NCI-H345 treated with DMSO at 0.1 percent for 48 hours (cell line): ENCODE measurements around the gene MRPL43.

ENCODE experiments used
- DNase-seq: peaks from one replicate; lab custom pipeline; 2025; ENCODE audit not compliant: unreplicated experiment; lab: John Stamatoyannopoulos, UW

Gene MRPL43

GRCh38 chr10:101020427-101021075 is 33.3 kb upstream of the MRPL43 start:
- DNase-seq = no peak

- DNase-seq = no peak
Measured at GRCh38 chr10:101019440-101019703, 32.1 kb upstream of the MRPL43 start.

GRCh38 chr10:101018600-101019439 is 31.5 kb upstream of the MRPL43 start:
- no peak for DNase-seq

- no peak for DNase-seq
Measured at GRCh38 chr10:101018118-101018599, 30.9 kb upstream of the MRPL43 start.

GRCh38 chr10:101016814-101017213 is 29.5 kb upstream of the MRPL43 start:
- DNase-seq = no peak

GRCh38 chr10:101015582-101015973 is 28.3 kb upstream of the MRPL43 start:
- DNase-seq = no peak

- DNase-seq = no peak
Measured at GRCh38 chr10:101014966-101015581, 27.8 kb upstream of the MRPL43 start.

- peak; percentile 15 for DNase-seq
Measured at GRCh38 chr10:101014230-101014884, 27.1 kb upstream of the MRPL43 start.

- no peak for DNase-seq
Measured at GRCh38 chr10:101013365-101013825, 26.1 kb upstream of the MRPL43 start.

GRCh38 chr10:101012525-101013364 is 25.4 kb upstream of the MRPL43 start:
- peak; percentile 49 for DNase-seq

GRCh38 chr10:101011517-101012423 is 24.5 kb upstream of the MRPL43 start:
- DNase-seq = no peak

GRCh38 chr10:101010329-101010728 is 23.0 kb upstream of the MRPL43 start:
- no peak for DNase-seq

- DNase-seq = no peak
Measured at GRCh38 chr10:101008823-101009423, 21.6 kb upstream of the MRPL43 start.

- DNase-seq = no peak
Measured at GRCh38 chr10:101007915-101008822, 20.9 kb upstream of the MRPL43 start.

- DNase-seq = no peak
Measured at GRCh38 chr10:101007099-101007711, 19.9 kb upstream of the MRPL43 start.

- DNase-seq = no peak
Measured at GRCh38 chr10:101006593-101007098, 19.3 kb upstream of the MRPL43 start.

- DNase-seq = no peak
Measured at GRCh38 chr10:101005869-101006567, 18.7 kb upstream of the MRPL43 start.
